ENCODE results near the gene NPC2. TPM values are rescaled to one million over a fixed set of nuclear protein-coding genes. Genes with fewer than 3 reads are reported as not detected.

The NPC2 gene
- total RNA-seq, 2 experiments from 2014 or later = 12.5 to 14.2 TPM

DNA sequence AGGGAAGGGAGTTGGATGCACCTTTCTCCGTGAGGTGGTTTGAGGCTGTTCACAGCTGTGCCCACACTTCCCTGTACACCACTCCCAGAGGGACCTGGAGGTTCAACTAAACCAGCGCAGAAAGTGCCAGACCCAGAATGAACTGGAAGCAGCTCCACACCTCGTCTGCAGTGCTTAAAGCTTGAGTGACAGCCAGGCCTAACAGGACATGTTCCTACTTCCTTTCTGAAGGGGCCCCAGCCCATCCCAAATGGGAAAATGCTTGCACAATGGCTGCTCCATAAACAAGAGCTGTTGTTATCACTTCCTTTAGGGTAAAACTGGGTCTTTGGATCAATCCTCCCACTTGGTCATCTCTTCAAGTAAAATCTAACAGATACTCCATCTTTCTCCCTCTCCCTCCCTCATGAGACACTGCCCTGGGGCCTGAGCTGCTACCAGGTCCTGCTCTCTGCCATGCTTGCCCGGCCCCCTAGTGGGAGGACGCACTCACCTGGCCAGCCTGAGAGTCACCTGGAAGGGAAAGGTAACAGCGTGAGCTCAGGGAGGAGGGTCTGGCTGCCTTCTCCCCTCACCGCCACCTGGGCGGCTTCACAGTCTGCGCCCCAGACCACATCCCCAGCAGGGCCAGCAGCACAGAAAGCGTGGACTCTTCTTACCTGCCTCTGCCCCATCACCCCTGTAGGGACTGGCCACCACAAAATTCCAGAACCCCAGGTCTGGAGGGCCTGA, 33.9 kb upstream of the NPC2 start:
- no peaks in the 10 kb centered on the region for H3K36me3 Mint-ChIP-seq
- DNase-seq = no peak
- H3K9me3 Mint-ChIP-seq = no peaks in the 10 kb centered on the region
- no peaks in the 10 kb centered on the region for H3K27me3 Mint-ChIP-seq
- H3K27ac Mint-ChIP-seq = no peak overlapping the region
- H3K4me1 Mint-ChIP-seq = no peaks in the 10 kb centered on the region
- no peak overlapping the region for H3K4me3 Mint-ChIP-seq

DNA sequence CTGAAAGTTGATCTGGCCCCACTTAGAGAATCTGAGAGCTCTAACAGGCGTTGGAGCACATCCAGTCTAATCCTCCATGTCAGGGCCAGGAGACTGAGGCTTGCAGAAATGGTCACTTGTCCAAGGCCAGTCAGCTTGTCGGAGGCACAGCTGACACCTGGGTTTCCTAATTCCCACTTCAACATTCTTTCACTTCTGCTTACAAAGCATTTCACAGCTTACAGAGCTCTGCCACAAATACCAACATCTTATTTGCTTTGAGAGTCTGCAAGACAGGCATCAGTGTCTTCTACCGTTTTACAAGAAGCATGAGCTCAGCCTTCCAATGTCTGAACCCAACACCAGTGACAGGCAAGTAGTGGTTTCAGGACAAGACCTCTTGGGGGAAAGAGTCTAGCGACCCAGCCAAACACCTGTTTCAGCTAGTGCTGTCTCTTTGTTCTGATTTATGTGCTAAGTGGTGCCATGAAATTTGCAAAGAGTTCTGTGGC, 32.3 kb upstream of the NPC2 start:
- Mint-ChIP-seq H3K27me3 (no peaks in the 10 kb centered on the region), H3K9me3 (no peaks in the 10 kb centered on the region), H3K27ac (no peak overlapping the region), H3K36me3 (no peaks in the 10 kb centered on the region), H3K4me1 (no peaks in the 10 kb centered on the region), H3K4me3 (no peak overlapping the region)
- no peak for DNase-seq

DNA sequence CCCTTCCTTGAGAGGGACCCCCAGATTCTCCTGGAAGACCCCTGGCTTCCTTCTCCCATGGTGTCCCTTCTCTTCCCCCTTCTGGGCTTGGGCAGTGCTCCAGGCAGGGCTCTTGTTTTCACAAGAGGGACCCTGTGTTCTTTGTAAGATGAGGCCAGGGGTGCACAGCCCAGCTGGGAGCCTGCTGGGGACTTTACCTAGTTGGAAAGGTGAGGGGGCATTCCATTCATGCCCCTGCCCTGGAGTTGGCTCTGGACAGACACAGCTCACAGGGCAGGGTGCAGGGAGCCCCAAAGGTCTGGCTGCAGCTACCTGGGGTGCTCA, 31.7 kb upstream of the NPC2 start:
- no peak for DNase-seq
- no peaks in the 10 kb centered on the region for H3K36me3 Mint-ChIP-seq
- no peaks in the 10 kb centered on the region for H3K27me3 Mint-ChIP-seq
- H3K4me3 Mint-ChIP-seq = no peak overlapping the region
- no peaks in the 10 kb centered on the region for H3K9me3 Mint-ChIP-seq
- H3K4me1 Mint-ChIP-seq = no peaks in the 10 kb centered on the region
- H3K27ac Mint-ChIP-seq = no peak overlapping the region

DNA sequence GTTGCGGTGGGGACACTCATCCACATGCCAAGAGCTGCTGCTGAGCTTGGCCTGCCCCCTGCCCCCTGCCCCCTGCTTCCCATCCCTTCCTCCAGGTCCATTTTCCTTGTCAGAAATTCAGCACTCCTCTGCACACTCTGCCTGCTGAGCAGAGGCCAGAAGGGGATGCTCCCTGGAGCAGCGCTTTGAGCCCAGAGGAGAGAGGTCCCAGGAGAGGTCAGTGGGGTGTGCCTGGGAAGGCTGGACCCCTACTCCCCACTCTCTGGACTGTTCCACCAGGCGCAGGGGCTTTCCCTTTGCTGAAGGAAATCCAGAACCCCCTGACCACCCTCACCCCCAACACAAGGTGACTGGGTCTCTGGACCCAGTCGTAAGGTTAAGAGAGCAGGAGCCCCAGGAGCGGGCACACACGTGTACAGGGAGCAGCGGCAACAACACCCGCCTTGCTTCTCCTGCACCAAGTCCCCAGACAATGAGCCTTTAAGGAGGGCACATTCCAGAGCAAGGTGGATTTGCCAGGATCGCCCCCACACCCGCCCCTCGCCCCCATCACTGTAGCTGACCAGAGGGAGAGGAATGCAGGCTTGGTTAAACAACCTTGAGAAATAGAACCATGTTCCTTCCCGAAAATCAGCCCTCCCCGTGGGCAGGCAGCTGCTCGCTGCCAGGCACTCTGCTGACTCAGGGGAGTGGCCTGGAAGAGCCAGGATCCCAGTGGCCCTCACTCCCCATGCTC, 31.1 kb upstream of the NPC2 start:
- Mint-ChIP-seq H3K4me3 (no peak overlapping the region), H3K4me1 (no peaks in the 10 kb centered on the region), H3K9me3 (no peaks in the 10 kb centered on the region), H3K27me3 (no peaks in the 10 kb centered on the region), H3K27ac (no peak overlapping the region), H3K36me3 (no peaks in the 10 kb centered on the region)
- DNase-seq = no peak

DNA sequence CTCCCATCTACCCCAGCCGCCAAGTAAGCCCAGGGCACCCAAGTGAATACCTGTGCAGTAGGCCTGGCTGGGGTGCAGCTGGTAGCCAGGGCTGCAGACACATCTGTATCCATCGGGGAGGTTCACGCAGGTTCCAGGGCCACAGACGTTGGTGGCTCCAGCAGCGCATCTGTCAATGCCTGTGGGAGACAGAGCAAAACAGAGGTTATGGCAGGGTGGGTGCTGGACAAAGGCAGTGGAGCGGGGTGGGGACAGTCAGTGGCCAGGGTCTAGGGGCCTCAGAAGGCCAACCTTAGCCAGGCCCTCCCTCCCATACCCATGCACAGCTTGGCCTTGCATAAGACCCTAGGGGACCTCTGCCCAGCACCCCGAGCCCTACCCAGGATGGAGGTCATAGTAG, 29.6 kb upstream of the NPC2 start:
- Mint-ChIP-seq H3K27ac (no peak overlapping the region), H3K27me3 (no peaks in the 10 kb centered on the region), H3K36me3 (no peaks in the 10 kb centered on the region), H3K4me3 (no peak overlapping the region), H3K9me3 (no peaks in the 10 kb centered on the region), H3K4me1 (no peaks in the 10 kb centered on the region)
- no peak for DNase-seq

DNA sequence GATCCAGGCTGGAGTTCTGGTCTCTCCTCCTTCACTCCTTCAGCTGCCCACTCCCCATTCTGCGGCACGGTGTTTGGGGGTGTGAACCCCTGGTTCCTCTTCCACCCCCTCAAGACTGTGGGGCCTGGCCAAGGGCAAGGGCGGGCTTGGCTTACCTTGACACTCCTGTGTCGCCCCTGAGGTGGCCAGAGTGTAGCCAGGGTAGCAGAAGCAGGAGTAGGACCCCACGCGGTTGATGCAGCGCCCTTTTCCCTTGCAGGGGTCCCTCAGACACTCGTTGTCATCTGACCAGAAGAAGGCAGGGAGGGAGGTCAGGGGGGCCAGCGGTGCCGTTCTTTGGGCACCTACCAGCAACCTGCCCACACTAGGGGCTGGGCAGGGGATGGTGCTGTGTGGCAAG, 28.7 kb upstream of the NPC2 start:
- H3K27ac Mint-ChIP-seq = no peak overlapping the region
- no peaks in the 10 kb centered on the region for H3K36me3 Mint-ChIP-seq
- no peaks in the 10 kb centered on the region for H3K9me3 Mint-ChIP-seq
- H3K27me3 Mint-ChIP-seq = no peaks in the 10 kb centered on the region
- no peak for DNase-seq
- H3K4me3 Mint-ChIP-seq = no peak overlapping the region
- H3K4me1 Mint-ChIP-seq = no peaks in the 10 kb centered on the region

DNA sequence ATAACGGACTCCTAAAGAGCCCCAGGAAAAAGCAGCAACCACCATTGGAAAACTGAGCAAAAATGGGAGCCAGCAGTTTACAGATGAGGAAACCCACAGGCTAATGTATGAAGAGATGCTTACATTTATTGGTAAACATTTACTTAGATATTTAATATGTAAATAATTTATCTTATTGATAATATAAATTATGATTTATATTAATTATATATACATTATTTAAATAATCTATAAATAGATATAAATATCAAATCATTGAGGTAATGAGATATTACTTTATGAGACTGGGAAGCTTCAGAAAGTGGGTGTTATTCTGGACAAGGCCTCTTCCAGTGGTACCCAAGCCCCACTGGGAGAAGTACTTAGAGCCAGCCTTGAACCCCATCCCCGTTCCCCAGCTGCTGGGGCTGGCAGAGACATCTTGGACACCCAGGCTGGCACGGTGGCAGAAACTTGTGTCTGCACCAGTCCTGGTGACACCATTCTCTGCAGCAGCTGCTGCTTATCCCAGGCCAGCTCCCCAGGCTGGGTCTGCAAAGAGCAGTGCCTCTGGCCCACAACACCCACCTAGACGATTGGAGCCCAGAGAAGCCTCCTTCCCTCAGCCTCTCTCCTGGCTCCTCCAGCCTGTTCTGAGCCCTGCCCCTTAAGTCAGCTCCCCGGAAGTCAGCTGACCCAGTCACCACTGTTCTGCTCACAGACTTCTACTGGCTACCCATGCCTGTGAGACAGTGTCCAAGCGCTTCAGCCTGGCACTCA, 26.4 kb upstream of the NPC2 start:
- no peak overlapping the region for H3K27ac Mint-ChIP-seq
- H3K36me3 Mint-ChIP-seq = no peaks in the 10 kb centered on the region
- DNase-seq = no peak
- no peak overlapping the region for H3K4me3 Mint-ChIP-seq
- H3K4me1 Mint-ChIP-seq = peaks cover 5% of the 10 kb centered on the region
- H3K27me3 Mint-ChIP-seq = peaks cover 5% of the 10 kb centered on the region
- no peaks in the 10 kb centered on the region for H3K9me3 Mint-ChIP-seq

DNA sequence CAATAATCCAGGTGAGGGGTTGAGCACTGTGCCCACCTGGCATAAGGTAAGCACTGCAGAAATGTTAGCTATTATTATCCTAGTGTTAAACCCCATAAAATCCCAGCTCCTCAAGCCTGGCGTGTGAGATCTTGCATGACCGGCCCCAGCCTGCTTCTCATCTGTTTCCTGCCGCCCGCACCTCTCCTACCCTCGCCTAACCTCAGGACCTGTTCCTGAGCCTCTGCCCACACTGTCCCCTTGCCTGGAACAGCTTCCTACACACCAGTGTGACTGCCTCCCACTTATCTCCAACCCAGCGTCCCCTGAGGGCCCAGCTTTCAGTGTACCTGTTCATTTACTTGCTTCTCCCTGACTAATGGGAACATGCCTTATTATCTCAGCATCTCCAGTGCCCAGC, 25.1 kb upstream of the NPC2 start:
- no peak overlapping the region for H3K4me3 Mint-ChIP-seq
- H3K4me1 Mint-ChIP-seq = peaks cover 11% of the 10 kb centered on the region
- no peak for DNase-seq
- no peaks in the 10 kb centered on the region for H3K9me3 Mint-ChIP-seq
- no peaks in the 10 kb centered on the region for H3K36me3 Mint-ChIP-seq
- H3K27ac Mint-ChIP-seq = no peak overlapping the region
- peaks cover 18% of the 10 kb centered on the region for H3K27me3 Mint-ChIP-seq

DNA sequence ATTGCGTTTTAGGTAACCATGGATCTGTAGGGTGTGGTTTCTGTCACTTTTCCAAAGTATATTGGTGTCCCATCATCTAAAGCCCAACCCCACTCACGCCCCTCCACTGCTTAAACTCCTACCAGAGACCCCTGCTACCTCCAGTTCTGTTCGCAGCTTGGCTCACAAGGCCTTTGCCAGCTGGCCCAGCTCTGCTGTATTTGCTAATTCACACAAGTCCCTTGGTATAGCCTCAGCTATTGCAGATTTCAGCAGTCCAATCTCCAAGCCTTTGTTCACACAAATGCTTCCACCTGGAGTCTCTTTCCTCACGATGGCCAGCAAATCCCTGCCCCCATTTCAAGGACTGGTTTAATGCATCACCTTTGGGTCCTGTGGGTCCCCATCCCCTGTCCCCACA, 24.6 kb upstream of the NPC2 start:
- no peaks in the 10 kb centered on the region for H3K9me3 Mint-ChIP-seq
- H3K4me1 Mint-ChIP-seq = peaks cover 11% of the 10 kb centered on the region
- DNase-seq = no peak
- H3K27ac Mint-ChIP-seq = no peak overlapping the region
- H3K4me3 Mint-ChIP-seq = no peak overlapping the region
- peaks cover 23% of the 10 kb centered on the region for H3K27me3 Mint-ChIP-seq
- no peaks in the 10 kb centered on the region for H3K36me3 Mint-ChIP-seq

DNA sequence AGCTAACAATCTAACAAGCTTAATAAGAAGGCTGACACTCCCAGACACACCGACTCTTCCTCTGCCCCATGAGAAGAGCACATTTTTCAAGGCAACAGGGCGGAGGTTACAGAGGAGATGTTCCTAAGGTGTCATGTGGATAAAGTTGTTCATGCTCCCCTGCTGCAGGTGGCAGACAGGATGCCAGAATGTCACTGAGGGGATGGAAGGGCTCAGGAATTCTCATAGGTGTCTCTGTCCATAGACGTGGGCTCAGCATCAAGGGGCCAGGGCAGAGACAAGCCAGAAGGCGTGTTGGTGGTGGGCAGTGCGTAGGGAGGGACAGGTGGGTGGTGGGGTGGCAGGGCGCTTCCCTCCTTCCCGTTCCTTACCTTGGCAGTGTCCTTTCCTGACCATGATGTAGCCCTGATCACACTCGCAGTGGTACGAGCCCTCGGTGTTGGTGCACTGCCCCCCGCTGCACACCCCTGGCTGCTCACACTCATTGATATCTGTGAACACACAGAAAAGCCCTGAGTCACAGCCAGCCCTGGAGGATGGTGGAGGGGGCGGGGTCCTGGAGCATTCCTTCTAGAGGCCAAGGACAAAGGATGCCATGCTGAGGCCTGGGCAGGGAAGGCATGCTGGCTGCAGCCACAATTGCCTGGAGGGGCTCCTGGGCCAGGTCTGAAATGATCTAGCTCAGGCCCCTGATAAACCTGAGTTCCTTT, 23.5 kb upstream of the NPC2 start:
- Mint-ChIP-seq H3K36me3 (no peaks in the 10 kb centered on the region), H3K9me3 (no peaks in the 10 kb centered on the region), H3K4me1 (peaks cover 11% of the 10 kb centered on the region), H3K27ac (no peak overlapping the region), H3K4me3 (no peak overlapping the region), H3K27me3 (peaks cover 27% of the 10 kb centered on the region)
- no peak for DNase-seq

DNA sequence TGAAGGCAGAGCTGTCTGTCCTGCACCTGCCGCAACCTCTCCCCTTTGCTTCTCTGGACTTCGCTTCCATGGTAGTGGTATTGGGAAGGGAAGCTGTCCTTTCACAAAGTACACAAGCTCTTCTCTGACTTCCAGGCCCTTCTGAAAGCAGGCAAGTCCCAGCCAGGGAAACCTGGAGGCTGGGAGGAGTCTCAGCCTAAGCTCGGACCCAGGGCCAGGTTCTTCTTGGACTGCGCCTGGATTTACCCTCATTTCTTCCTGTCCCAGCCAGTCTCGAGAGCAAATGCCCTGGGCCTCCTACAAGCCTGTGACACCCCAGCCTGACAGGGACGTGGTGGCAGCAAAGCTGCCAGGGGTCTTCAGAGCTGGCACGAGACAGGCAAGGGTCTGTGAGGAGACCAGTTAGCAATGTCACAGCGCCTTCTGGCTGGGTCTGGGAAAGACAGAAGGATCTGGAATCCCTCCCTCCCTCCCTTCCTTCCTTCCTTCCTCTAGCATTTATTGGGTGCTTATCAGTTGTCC, 22.8 kb upstream of the NPC2 start:
- peaks cover 27% of the 10 kb centered on the region for H3K27me3 Mint-ChIP-seq
- DNase-seq = no peak
- peaks cover 11% of the 10 kb centered on the region for H3K4me1 Mint-ChIP-seq
- H3K9me3 Mint-ChIP-seq = no peaks in the 10 kb centered on the region
- no peaks in the 10 kb centered on the region for H3K36me3 Mint-ChIP-seq
- no peak overlapping the region for H3K27ac Mint-ChIP-seq
- no peak overlapping the region for H3K4me3 Mint-ChIP-seq

DNA sequence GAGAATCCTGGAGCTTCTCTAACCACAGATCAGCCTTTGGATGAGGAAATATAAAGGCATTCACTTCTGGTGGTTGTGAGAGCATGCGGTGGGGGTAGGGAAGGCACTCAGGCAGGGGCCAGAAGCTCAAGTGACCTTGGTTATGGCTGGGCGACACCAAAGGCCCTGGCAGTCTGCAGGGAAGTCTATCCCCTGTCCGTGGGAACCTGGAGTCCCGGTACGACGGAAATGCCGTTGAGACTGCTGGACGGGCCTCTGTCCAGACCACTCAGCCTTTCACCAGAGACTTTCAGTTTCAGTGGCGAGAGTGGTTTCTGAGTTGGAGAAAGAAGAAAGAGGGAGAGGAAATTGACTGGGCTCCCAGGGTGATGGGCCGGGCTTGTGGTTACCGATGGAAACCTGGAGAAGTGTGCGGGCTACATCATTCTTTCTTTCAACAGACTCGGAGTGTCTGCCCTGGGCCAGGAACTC, 21.4 kb upstream of the NPC2 start:
- no peaks in the 10 kb centered on the region for H3K36me3 Mint-ChIP-seq
- H3K27ac Mint-ChIP-seq = no peak overlapping the region
- DNase-seq = no peak
- H3K4me1 Mint-ChIP-seq = peaks cover 11% of the 10 kb centered on the region
- peaks cover 27% of the 10 kb centered on the region for H3K27me3 Mint-ChIP-seq
- no peaks in the 10 kb centered on the region for H3K9me3 Mint-ChIP-seq
- H3K4me3 Mint-ChIP-seq = no peak overlapping the region

DNA sequence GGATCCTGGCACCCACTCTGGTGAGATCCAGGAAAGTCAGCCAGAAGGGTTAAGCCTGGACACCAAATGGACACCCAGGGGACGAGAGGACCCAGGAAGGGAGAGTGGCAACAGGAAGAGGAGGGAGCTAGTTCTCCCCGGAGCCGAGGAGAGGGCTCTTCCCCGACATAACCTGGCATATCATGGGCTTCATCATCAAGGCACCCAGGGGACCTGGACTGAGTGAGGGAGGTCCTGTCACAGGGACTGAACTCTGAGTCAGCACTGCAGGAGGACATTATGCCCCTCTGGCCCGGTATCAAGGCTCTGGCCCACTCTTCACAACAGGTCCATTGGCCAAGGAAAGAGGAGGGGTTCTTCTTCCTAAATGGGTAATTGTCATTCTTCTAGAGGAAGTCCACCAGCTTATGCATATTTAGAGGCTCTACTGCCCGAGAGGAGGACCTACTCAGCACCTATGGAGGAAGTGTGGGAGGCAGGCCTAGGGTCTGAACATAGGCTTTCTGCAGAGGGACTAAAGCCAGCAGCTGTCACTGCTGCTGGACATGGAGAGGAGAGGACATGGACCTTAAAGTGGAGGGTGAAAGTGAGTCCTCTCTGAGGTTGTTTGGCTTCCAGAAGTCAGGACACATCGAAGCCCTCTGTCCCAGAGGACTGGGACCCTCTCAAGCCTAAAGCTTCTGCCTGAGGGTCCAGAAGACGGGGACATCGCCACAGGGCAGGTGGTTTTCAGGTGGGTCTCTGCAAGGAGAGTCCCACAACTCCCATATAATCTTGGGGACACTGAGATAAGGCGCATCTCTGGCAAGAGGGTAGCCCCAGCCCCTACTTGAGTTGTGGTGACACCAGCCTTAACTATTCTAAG, 19.1 kb upstream of the NPC2 start:
- Mint-ChIP-seq H3K27ac (no peak overlapping the region), H3K9me3 (no peaks in the 10 kb centered on the region), H3K4me1 (peaks cover 11% of the 10 kb centered on the region), H3K36me3 (no peaks in the 10 kb centered on the region), H3K27me3 (peaks cover 27% of the 10 kb centered on the region), H3K4me3 (no peak overlapping the region)
- DNase-seq = no peak

DNA sequence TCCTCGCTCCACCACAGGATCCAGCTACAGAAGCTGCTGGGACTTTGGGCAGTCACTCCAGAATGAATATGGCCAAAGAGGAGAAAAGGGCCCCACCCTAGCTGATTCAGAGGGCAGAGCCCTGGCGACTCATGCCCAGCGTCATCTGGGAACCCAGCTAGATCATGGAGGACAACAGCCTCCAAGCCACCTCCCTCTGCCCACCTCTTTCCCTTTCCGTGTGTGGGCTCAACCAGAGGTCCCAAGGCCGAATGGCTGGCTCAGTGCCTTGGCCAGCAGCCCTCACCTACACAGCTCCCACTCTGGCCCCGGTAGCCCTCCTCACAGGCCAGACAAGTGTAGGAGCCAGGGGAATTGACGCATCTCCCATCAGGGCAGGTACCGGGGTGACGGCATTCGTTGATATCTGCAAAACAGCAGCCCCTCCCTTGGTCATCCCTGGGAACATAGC, 17.9 kb upstream of the NPC2 start:
- no peak overlapping the region for H3K4me3 Mint-ChIP-seq
- H3K9me3 Mint-ChIP-seq = no peaks in the 10 kb centered on the region
- no peaks in the 10 kb centered on the region for H3K36me3 Mint-ChIP-seq
- peaks cover 29% of the 10 kb centered on the region for H3K27me3 Mint-ChIP-seq
- DNase-seq = no peak
- no peak overlapping the region for H3K27ac Mint-ChIP-seq
- peaks cover 11% of the 10 kb centered on the region for H3K4me1 Mint-ChIP-seq

All from activated naive CD8-positive, alpha-beta T cell treated with anti-CD3 and anti-CD28 coated beads for 36 hours (primary cell).